ENCODE data around the gene NSUN7. TPM values are rescaled to one million over a fixed set of nuclear protein-coding genes. Genes with fewer than 3 reads are reported as not detected.
A peak's percentile ranks its signal among the peaks of the same experiment; 100 is the strongest.

Gene NSUN7
- total RNA-seq, 1 experiment from 2014 or later, result not detected

- Histone ChIP-seq H3K9ac (ENCODE audit: low read length) (no peak overlapping the region), H3K79me2 (ENCODE audit: low read length) (no peaks in the 10 kb centered on the region), H3K4me2 (ENCODE audit: low read depth, low read length, poor library complexity, severe bottlenecking) (no peak overlapping the region), H3K4me1 (ENCODE audit: low read length) (no peaks in the 10 kb centered on the region), H3K27ac (ENCODE audit: low read length) (no peak overlapping the region), H4K20me1 (ENCODE audit: insufficient read depth, low read depth, low read length) (no peaks in the 10 kb centered on the region), H3K4me3 (ENCODE audit: low read length) (no peak overlapping the region), H3K36me3 (ENCODE audit: insufficient read depth, low read length) (no peaks in the 10 kb centered on the region), H3K27me3 (ENCODE audit: low read length) (no peaks in the 10 kb centered on the region), H3K9me2 (replicated peaks; ENCODE audit: insufficient read depth, low read length) (no peaks in the 10 kb centered on the region), H2AFZ (ENCODE audit: low read length) (no peak overlapping the region), H3K9me3 (ENCODE audit: low read length) (no peaks in the 10 kb centered on the region)
- no peak for DNase-seq
Observed at GRCh38 chr4:40730091-40730679, 19.6 kb upstream of the NSUN7 start.

- Histone ChIP-seq H3K27ac (ENCODE audit: low read length) (no peak overlapping the region), H3K9me3 (ENCODE audit: low read length) (no peaks in the 10 kb centered on the region), H3K4me1 (ENCODE audit: low read length) (no peaks in the 10 kb centered on the region), H3K79me2 (ENCODE audit: low read length) (no peaks in the 10 kb centered on the region), H3K4me3 (ENCODE audit: low read length) (no peak overlapping the region), H3K36me3 (ENCODE audit: insufficient read depth, low read length) (no peaks in the 10 kb centered on the region), H4K20me1 (ENCODE audit: insufficient read depth, low read depth, low read length) (no peaks in the 10 kb centered on the region), H3K9me2 (replicated peaks; ENCODE audit: insufficient read depth, low read length) (no peaks in the 10 kb centered on the region), H3K4me2 (ENCODE audit: low read depth, low read length, poor library complexity, severe bottlenecking) (no peak overlapping the region), H3K27me3 (ENCODE audit: low read length) (no peaks in the 10 kb centered on the region), H2AFZ (ENCODE audit: low read length) (no peak overlapping the region), H3K9ac (ENCODE audit: low read length) (no peak overlapping the region)
- no peak for DNase-seq
Observed at GRCh38 chr4:40731361-40731760, 18.4 kb upstream of the NSUN7 start.

- H4K20me1 ChIP-seq (ENCODE audit: insufficient read depth, low read depth, low read length), result no peaks in the 10 kb centered on the region
- no peak overlapping the region for H3K9ac ChIP-seq (ENCODE audit: low read length)
- H3K79me2 ChIP-seq (ENCODE audit: low read length), result no peaks in the 10 kb centered on the region
- no peaks in the 10 kb centered on the region for H3K9me3 ChIP-seq (ENCODE audit: low read length)
- no peak overlapping the region for H3K4me2 ChIP-seq (ENCODE audit: low read depth, low read length, poor library complexity, severe bottlenecking)
- no peak overlapping the region for H3K4me3 ChIP-seq (ENCODE audit: low read length)
- no peak for DNase-seq
- no peak overlapping the region for H2AFZ ChIP-seq (ENCODE audit: low read length)
- H3K27me3 ChIP-seq (ENCODE audit: low read length), result no peaks in the 10 kb centered on the region
- no peaks in the 10 kb centered on the region for H3K4me1 ChIP-seq (ENCODE audit: low read length)
- no peaks in the 10 kb centered on the region for H3K36me3 ChIP-seq (ENCODE audit: insufficient read depth, low read length)
- H3K9me2 ChIP-seq (replicated peaks; ENCODE audit: insufficient read depth, low read length), result no peaks in the 10 kb centered on the region
- no peak overlapping the region for H3K27ac ChIP-seq (ENCODE audit: low read length)
Observed at GRCh38 chr4:40731792-40732245, 17.9 kb upstream of the NSUN7 start.

- Histone ChIP-seq H3K27me3 (ENCODE audit: low read length) (no peaks in the 10 kb centered on the region), H4K20me1 (ENCODE audit: insufficient read depth, low read depth, low read length) (no peaks in the 10 kb centered on the region), H3K4me3 (ENCODE audit: low read length) (no peak overlapping the region), H3K9ac (ENCODE audit: low read length) (no peak overlapping the region), H3K9me2 (replicated peaks; ENCODE audit: insufficient read depth, low read length) (no peaks in the 10 kb centered on the region), H3K79me2 (ENCODE audit: low read length) (no peaks in the 10 kb centered on the region), H3K36me3 (ENCODE audit: insufficient read depth, low read length) (no peaks in the 10 kb centered on the region), H3K4me2 (ENCODE audit: low read depth, low read length, poor library complexity, severe bottlenecking) (no peak overlapping the region), H3K27ac (ENCODE audit: low read length) (no peak overlapping the region), H2AFZ (ENCODE audit: low read length) (no peak overlapping the region), H3K4me1 (ENCODE audit: low read length) (no peaks in the 10 kb centered on the region), H3K9me3 (ENCODE audit: low read length) (no peaks in the 10 kb centered on the region)
- no peak for DNase-seq
Observed at GRCh38 chr4:40733752-40734151, 16.0 kb upstream of the NSUN7 start.

GRCh38 chr4:40734497-40734896 lies 15.3 kb upstream of the NSUN7 start:
- no peak for DNase-seq
- Histone ChIP-seq H3K79me2 (ENCODE audit: low read length) (no peaks in the 10 kb centered on the region), H4K20me1 (ENCODE audit: insufficient read depth, low read depth, low read length) (no peaks in the 10 kb centered on the region), H3K27me3 (ENCODE audit: low read length) (no peaks in the 10 kb centered on the region), H3K4me2 (ENCODE audit: low read depth, low read length, poor library complexity, severe bottlenecking) (no peak overlapping the region), H3K4me3 (ENCODE audit: low read length) (no peak overlapping the region), H3K27ac (ENCODE audit: low read length) (no peak overlapping the region), H3K4me1 (ENCODE audit: low read length) (no peaks in the 10 kb centered on the region), H2AFZ (ENCODE audit: low read length) (no peak overlapping the region), H3K9me2 (replicated peaks; ENCODE audit: insufficient read depth, low read length) (no peaks in the 10 kb centered on the region), H3K36me3 (ENCODE audit: insufficient read depth, low read length) (no peaks in the 10 kb centered on the region), H3K9ac (ENCODE audit: low read length) (no peak overlapping the region), H3K9me3 (ENCODE audit: low read length) (no peaks in the 10 kb centered on the region)

GRCh38 chr4:40736910-40737309 lies 12.8 kb upstream of the NSUN7 start:
- DNase-seq, result peak; percentile 61

GRCh38 chr4:40737879-40738278 lies 11.9 kb upstream of the NSUN7 start:
- Histone ChIP-seq H4K20me1 (ENCODE audit: insufficient read depth, low read depth, low read length) (no peaks in the 10 kb centered on the region), H3K9ac (ENCODE audit: low read length) (no peak overlapping the region), H3K27ac (ENCODE audit: low read length) (no peak overlapping the region), H3K36me3 (ENCODE audit: insufficient read depth, low read length) (no peaks in the 10 kb centered on the region), H3K4me2 (ENCODE audit: low read depth, low read length, poor library complexity, severe bottlenecking) (no peak overlapping the region), H3K9me3 (ENCODE audit: low read length) (no peaks in the 10 kb centered on the region), H3K79me2 (ENCODE audit: low read length) (no peaks in the 10 kb centered on the region), H2AFZ (ENCODE audit: low read length) (no peak overlapping the region), H3K27me3 (ENCODE audit: low read length) (no peaks in the 10 kb centered on the region), H3K9me2 (replicated peaks; ENCODE audit: insufficient read depth, low read length) (no peaks in the 10 kb centered on the region), H3K4me1 (ENCODE audit: low read length) (no peaks in the 10 kb centered on the region), H3K4me3 (ENCODE audit: low read length) (no peak overlapping the region)
- no peak for DNase-seq

More at GRCh38 chr4:40736910-40737309, 12.8 kb upstream of the NSUN7 start:
- no peaks in the 10 kb centered on the region for H3K36me3 ChIP-seq (ENCODE audit: insufficient read depth, low read length)
- H3K27ac ChIP-seq (ENCODE audit: low read length), result no peak overlapping the region
- H3K9me2 ChIP-seq (replicated peaks; ENCODE audit: insufficient read depth, low read length), result no peaks in the 10 kb centered on the region
- no peak overlapping the region for H3K9ac ChIP-seq (ENCODE audit: low read length)
- no peaks in the 10 kb centered on the region for H3K79me2 ChIP-seq (ENCODE audit: low read length)
- H3K4me2 ChIP-seq (ENCODE audit: low read depth, low read length, poor library complexity, severe bottlenecking), result no peak overlapping the region
- H4K20me1 ChIP-seq (ENCODE audit: insufficient read depth, low read depth, low read length), result no peaks in the 10 kb centered on the region
- no peak overlapping the region for H2AFZ ChIP-seq (ENCODE audit: low read length)
- H3K27me3 ChIP-seq (ENCODE audit: low read length), result no peaks in the 10 kb centered on the region
- H3K4me1 ChIP-seq (ENCODE audit: low read length), result no peaks in the 10 kb centered on the region
- H3K9me3 ChIP-seq (ENCODE audit: low read length), result no peaks in the 10 kb centered on the region
- no peak overlapping the region for H3K4me3 ChIP-seq (ENCODE audit: low read length)

- Histone ChIP-seq H3K9me3 (ENCODE audit: low read length) (no peaks in the 10 kb centered on the region), H3K9me2 (replicated peaks; ENCODE audit: insufficient read depth, low read length) (no peaks in the 10 kb centered on the region)
Observed at GRCh38 chr4:40739347-40739746, 10.4 kb upstream of the NSUN7 start.

More at GRCh38 chr4:40739347-40739746, 10.4 kb upstream of the NSUN7 start:
- Histone ChIP-seq H3K27ac (ENCODE audit: low read length) (no peak overlapping the region), H3K9ac (ENCODE audit: low read length) (no peak overlapping the region), H3K4me1 (ENCODE audit: low read length) (no peaks in the 10 kb centered on the region), H2AFZ (ENCODE audit: low read length) (no peak overlapping the region), H4K20me1 (ENCODE audit: insufficient read depth, low read depth, low read length) (no peaks in the 10 kb centered on the region), H3K4me2 (ENCODE audit: low read depth, low read length, poor library complexity, severe bottlenecking) (no peak overlapping the region), H3K4me3 (ENCODE audit: low read length) (no peak overlapping the region), H3K36me3 (ENCODE audit: insufficient read depth, low read length) (no peaks in the 10 kb centered on the region), H3K79me2 (ENCODE audit: low read length) (no peaks in the 10 kb centered on the region), H3K27me3 (ENCODE audit: low read length) (no peaks in the 10 kb centered on the region)
- no peak for DNase-seq
